Parathyroid adenoma (tissue), 2 donors: ENCODE results near the gene ROBO1.
A peak's percentile ranks its signal among the peaks of the same experiment; 100 is the strongest.

ENCODE experiments used
- H2AFZ ChIP-seq: fragments of 300-600 bp; sonication (generic); one replicate; pipeline ENCODE4 v1.7.0; 2017; ENCODE audit warnings: antibody characterized with exemption, mild to moderate bottlenecking
- H3K27ac ChIP-seq: fragments of 300-600 bp; sonication (generic); one replicate; pipeline ENCODE4 v1.7.0; 2017
- H3K27me3 ChIP-seq: fragments of 300-600 bp; sonication (generic); one replicate; pipeline ENCODE4 v1.7.0; 2017; ENCODE audit warnings: low read length; ENCODE audit not compliant: control insufficient read depth, insufficient read depth
- H3K36me3 ChIP-seq: fragments of 300-600 bp; sonication (generic); one replicate; pipeline ENCODE4 v1.7.0; 2017; ENCODE audit warnings: low read length; ENCODE audit not compliant: control insufficient read depth, insufficient read depth
- H3K4me1 ChIP-seq: fragments of 300-600 bp; sonication (generic); one replicate; pipeline ENCODE4 v1.7.0; 2017; ENCODE audit warnings: control low read depth
- H3K4me2 ChIP-seq: fragments of 300-600 bp; sonication (generic); one replicate; pipeline ENCODE4 v1.7.0; 2017; ENCODE audit warnings: low read length
- H3K4me3 ChIP-seq: fragments of 300-600 bp; sonication (generic); one replicate; pipeline ENCODE4 v1.7.0; 2017; ENCODE audit warnings: low read depth, low read length
- H3K79me2 ChIP-seq: fragments of 300-600 bp; sonication (generic); one replicate; pipeline ENCODE4 v1.7.0; 2017; ENCODE audit warnings: control low read depth
- H3K9ac ChIP-seq: fragments of 300-600 bp; sonication (generic); one replicate; pipeline ENCODE4 v1.7.0; 2017; ENCODE audit warnings: mild to moderate bottlenecking
- H3K9me3 ChIP-seq: fragments of 300-600 bp; sonication (generic); one replicate; pipeline ENCODE4 v1.7.0; 2017; ENCODE audit warnings: low read length; ENCODE audit not compliant: control insufficient read depth
- CTCF ChIP-seq: fragments of 300-600 bp; sonication (generic); IDR thresholded peaks from one replicate; pipeline ENCODE4 v1.7.0; 2017; ENCODE audit warnings: antibody characterized with exemption, mild to moderate bottlenecking
- donor health status: primary hyperparathyroidism.

The ROBO1 gene

GRCh38 chr3:78629544-78629943 lies 1138.3 kb downstream of the ROBO1 start:
- H3K27ac ChIP-seq: no peak overlapping the region
- no peaks in the 10 kb centered on the region for H3K9me3 ChIP-seq
- H3K36me3 ChIP-seq: no peaks in the 10 kb centered on the region
- H3K4me2 ChIP-seq: no peak overlapping the region
- no peaks in the 10 kb centered on the region for H3K27me3 ChIP-seq
- no peak for TF ChIP-seq CTCF
- H3K4me1 ChIP-seq: no peaks in the 10 kb centered on the region
- no peak overlapping the region for H2AFZ ChIP-seq
- H3K9ac ChIP-seq: no peak overlapping the region
- H3K4me3 ChIP-seq: no peak overlapping the region
- no peaks in the 10 kb centered on the region for H3K79me2 ChIP-seq

GRCh38 chr3:78621061-78621716 lies 1146.6 kb downstream of the ROBO1 start:
- Histone ChIP-seq H3K9ac (no peak overlapping the region), H3K27ac (no peak overlapping the region), H3K4me2 (no peak overlapping the region), H3K27me3 (no peaks in the 10 kb centered on the region), H2AFZ (no peak overlapping the region), H3K36me3 (no peaks in the 10 kb centered on the region), H3K9me3 (no peaks in the 10 kb centered on the region), H3K4me3 (no peak overlapping the region), H3K4me1 (no peaks in the 10 kb centered on the region), H3K79me2 (no peaks in the 10 kb centered on the region)
- TF ChIP-seq CTCF: no peak

- Histone ChIP-seq H3K27ac (no peak overlapping the region), H3K79me2 (no peaks in the 10 kb centered on the region), H3K36me3 (no peaks in the 10 kb centered on the region), H2AFZ (no peak overlapping the region), H3K27me3 (no peaks in the 10 kb centered on the region), H3K4me3 (no peak overlapping the region), H3K9ac (no peak overlapping the region), H3K4me2 (no peak overlapping the region), H3K4me1 (peaks cover 3% of the 10 kb centered on the region), H3K9me3 (no peaks in the 10 kb centered on the region)
- no peak for TF ChIP-seq CTCF
These were observed 1153.3 kb downstream of the ROBO1 start for GRCh38 chr3:78614486-78614885.

- H3K4me2 ChIP-seq: no peak overlapping the region
- no peaks in the 10 kb centered on the region for H3K36me3 ChIP-seq
- H3K27ac ChIP-seq: no peak overlapping the region
- no peaks in the 10 kb centered on the region for H3K79me2 ChIP-seq
- no peak for TF ChIP-seq CTCF
- no peaks in the 10 kb centered on the region for H3K27me3 ChIP-seq
- H3K9me3 ChIP-seq: no peaks in the 10 kb centered on the region
- peak overlapping the region; percentile 19 for H2AFZ ChIP-seq
- H3K4me3 ChIP-seq: no peak overlapping the region
- H3K9ac ChIP-seq: no peak overlapping the region
- H3K4me1 ChIP-seq: peaks cover 3% of the 10 kb centered on the region
These were observed 1154.3 kb downstream of the ROBO1 start for GRCh38 chr3:78613421-78613879.

GRCh38 chr3:78611278-78611677 lies 1156.5 kb downstream of the ROBO1 start:
- no peak overlapping the region for H3K9ac ChIP-seq
- no peaks in the 10 kb centered on the region for H3K79me2 ChIP-seq
- no peaks in the 10 kb centered on the region for H3K27me3 ChIP-seq
- H3K4me2 ChIP-seq: no peak overlapping the region
- no peak overlapping the region for H2AFZ ChIP-seq
- H3K27ac ChIP-seq: no peak overlapping the region
- H3K4me3 ChIP-seq: no peak overlapping the region
- TF ChIP-seq CTCF: no peak
- H3K4me1 ChIP-seq: peaks cover 3% of the 10 kb centered on the region
- H3K9me3 ChIP-seq: no peaks in the 10 kb centered on the region
- H3K36me3 ChIP-seq: no peaks in the 10 kb centered on the region
